Hematopoietic multipotent progenitor cell treated with erythropoietin and hydrocortisone succinate and interleukin-3 and kit ligand, for 17 days (in vitro differentiated cells): ENCODE results near the gene TCAP.
"Not testable (repeated sequence)": the region's sequence is repeated elsewhere in the genome, so short reads cannot be mapped to it uniquely, and the experiment has no call there.

ENCODE experiments used
- DNase-seq: peaks from one replicate; pipeline ENCODE4 v3.0.0-alpha.2; 2015; ENCODE audit warnings: low spot score

Gene TCAP

GRCh38 chr17:39684369-39685192, 19.4 kb downstream of the TCAP start:
- no peak for DNase-seq

- no peak for DNase-seq
These were observed 22.0 kb downstream of the TCAP start for GRCh38 chr17:39687101-39687545.

GRCh38 chr17:39687546-39688474, 22.7 kb downstream of the TCAP start, which contains the start of gene PGAP3:
Gene PGAP3, minus strand, starts transcription at chr17:39688057. Its CDS starts 43 bp downstream, at chr17:39688014.
- DNase-seq = peak; percentile 85

- DNase-seq = no peak
These were observed 23.3 kb downstream of the TCAP start for GRCh38 chr17:39688475-39688835.

GRCh38 chr17:39688945-39689344, 23.8 kb downstream of the TCAP start:
- DNase-seq = no peak

- DNase-seq = no peak
These were observed 29.4 kb downstream of the TCAP start for GRCh38 chr17:39694593-39694992.

GRCh38 chr17:39695089-39695474, 29.9 kb downstream of the TCAP start:
- DNase-seq = no peak

- DNase-seq = no peak
These were observed 31.6 kb downstream of the TCAP start for GRCh38 chr17:39696731-39697130.

- no peak for DNase-seq
These were observed 32.8 kb downstream of the TCAP start for GRCh38 chr17:39697961-39698360.

GRCh38 chr17:39699157-39699817, 34.1 kb downstream of the TCAP start:
- DNase-seq = not testable (repeated sequence)

GRCh38 chr17:39699818-39700147, 34.6 kb downstream of the TCAP start, which contains the start of gene ERBB2:
Gene ERBB2, plus strand, starts transcription at chr17:39700064. Its CDS starts 175 bp downstream, at chr17:39700239.
- no peak for DNase-seq

- no peak for DNase-seq
These were observed 35.2 kb downstream of the TCAP start for GRCh38 chr17:39700148-39700987.

GRCh38 chr17:39701012-39701783, 36.0 kb downstream of the TCAP start:
- no peak for DNase-seq

- no peak for DNase-seq
These were observed 36.8 kb downstream of the TCAP start for GRCh38 chr17:39701784-39702422.

- DNase-seq = no peak
These were observed 38.0 kb downstream of the TCAP start for GRCh38 chr17:39702901-39703893.

- DNase-seq = no peak
These were observed 38.8 kb downstream of the TCAP start for GRCh38 chr17:39703913-39704312.

GRCh38 chr17:39704821-39705551, 39.8 kb downstream of the TCAP start:
- DNase-seq = no peak

GRCh38 chr17:39705786-39706348, 40.7 kb downstream of the TCAP start:
- DNase-seq = no peak
